A549 treated with ZK216348 at 1 μM for 4 hours (cell line): ENCODE results near the gene AKAP1. TPM values are rescaled to one million over a fixed set of nuclear protein-coding genes. Genes with fewer than 3 reads are reported as not detected.

Experiments used
- total RNA-seq: library from RNA; stranded (reverse); fragments of 200-300 nt; extraction: Qiagen RNA extraction; gene quantifications from 5 replicates; pipeline ENCODE4 v1.2.3, GENCODE V29; 2022; ENCODE audit warnings: low read depth

AKAP1 gene, protein sequence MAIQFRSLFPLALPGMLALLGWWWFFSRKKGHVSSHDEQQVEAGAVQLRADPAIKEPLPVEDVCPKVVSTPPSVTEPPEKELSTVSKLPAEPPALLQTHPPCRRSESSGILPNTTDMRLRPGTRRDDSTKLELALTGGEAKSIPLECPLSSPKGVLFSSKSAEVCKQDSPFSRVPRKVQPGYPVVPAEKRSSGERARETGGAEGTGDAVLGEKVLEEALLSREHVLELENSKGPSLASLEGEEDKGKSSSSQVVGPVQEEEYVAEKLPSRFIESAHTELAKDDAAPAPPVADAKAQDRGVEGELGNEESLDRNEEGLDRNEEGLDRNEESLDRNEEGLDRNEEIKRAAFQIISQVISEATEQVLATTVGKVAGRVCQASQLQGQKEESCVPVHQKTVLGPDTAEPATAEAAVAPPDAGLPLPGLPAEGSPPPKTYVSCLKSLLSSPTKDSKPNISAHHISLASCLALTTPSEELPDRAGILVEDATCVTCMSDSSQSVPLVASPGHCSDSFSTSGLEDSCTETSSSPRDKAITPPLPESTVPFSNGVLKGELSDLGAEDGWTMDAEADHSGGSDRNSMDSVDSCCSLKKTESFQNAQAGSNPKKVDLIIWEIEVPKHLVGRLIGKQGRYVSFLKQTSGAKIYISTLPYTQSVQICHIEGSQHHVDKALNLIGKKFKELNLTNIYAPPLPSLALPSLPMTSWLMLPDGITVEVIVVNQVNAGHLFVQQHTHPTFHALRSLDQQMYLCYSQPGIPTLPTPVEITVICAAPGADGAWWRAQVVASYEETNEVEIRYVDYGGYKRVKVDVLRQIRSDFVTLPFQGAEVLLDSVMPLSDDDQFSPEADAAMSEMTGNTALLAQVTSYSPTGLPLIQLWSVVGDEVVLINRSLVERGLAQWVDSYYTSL
- total RNA-seq: 47.1 to 55.4 TPM (median 54.1 TPM) in 5 replicates

DNA sequence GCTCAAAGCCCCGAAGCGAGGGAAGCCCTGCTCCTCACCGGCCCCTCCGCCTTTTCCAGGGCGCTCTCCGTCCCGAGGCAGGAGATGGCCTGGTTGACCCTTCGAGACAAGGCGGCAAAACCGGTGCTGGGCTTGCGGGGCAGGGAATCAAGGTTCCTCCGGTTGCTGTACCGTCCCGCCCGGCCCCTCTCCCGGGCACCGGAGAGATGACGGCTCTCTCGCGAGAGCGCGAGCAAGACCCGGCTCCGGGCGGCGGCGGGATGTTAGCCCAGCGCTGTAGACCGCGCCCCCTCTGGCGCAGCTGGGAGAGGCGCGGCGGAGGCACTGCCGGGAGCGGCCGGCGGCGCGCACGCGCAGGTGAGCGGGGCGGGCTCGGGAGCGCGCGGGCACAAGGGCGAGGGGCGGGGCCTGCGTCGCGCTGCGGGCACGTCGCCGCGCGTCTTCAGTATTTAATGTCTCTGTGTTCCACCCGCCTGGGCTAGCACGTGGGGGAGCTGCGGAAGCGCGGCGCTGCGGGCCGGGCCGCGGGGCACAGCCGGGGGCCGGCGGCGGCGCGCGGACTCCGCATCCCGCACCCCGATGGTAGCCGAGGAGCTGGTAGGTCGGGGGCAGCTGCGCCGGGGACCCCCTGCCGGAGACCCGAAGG is at the start of gene AKAP1:
Gene AKAP1 (plus strand): TSS at position 445 of the 646 bp plus-strand sequence. CDS start 20,219 bp downstream, outside the sequence.

Other genes with a start within 250 kb of the AKAP1 start
- 55.7 to 81.4 TPM (median 66.0 TPM) in 5 replicates for gene TRIM25, start 171.2 kb upstream of the AKAP1 start, total RNA-seq
- gene COIL, start 124.2 kb upstream of the AKAP1 start, total RNA-seq: 14.9 to 21.2 TPM (median 17.9 TPM) in 5 replicates
- gene SCPEP1, start 107.1 kb upstream of the AKAP1 start, total RNA-seq: 39.1 to 41.2 TPM (median 40.4 TPM) in 5 replicates
- gene MSI2, start 171.3 kb downstream of the AKAP1 start, total RNA-seq: 36.6 to 53.5 TPM (median 48.9 TPM) in 5 replicates